Measurements from ENCODE around the gene MAPK4. TPM values are rescaled to one million over a fixed set of nuclear protein-coding genes. Genes with fewer than 3 reads are reported as not detected.
"Not testable (repeated sequence)": the region's sequence is repeated elsewhere in the genome, so short reads cannot be mapped to it uniquely, and the experiment has no call there.

Gene MAPK4
- total RNA-seq, 6 experiments from 2014 or later, result not detected

DNA sequence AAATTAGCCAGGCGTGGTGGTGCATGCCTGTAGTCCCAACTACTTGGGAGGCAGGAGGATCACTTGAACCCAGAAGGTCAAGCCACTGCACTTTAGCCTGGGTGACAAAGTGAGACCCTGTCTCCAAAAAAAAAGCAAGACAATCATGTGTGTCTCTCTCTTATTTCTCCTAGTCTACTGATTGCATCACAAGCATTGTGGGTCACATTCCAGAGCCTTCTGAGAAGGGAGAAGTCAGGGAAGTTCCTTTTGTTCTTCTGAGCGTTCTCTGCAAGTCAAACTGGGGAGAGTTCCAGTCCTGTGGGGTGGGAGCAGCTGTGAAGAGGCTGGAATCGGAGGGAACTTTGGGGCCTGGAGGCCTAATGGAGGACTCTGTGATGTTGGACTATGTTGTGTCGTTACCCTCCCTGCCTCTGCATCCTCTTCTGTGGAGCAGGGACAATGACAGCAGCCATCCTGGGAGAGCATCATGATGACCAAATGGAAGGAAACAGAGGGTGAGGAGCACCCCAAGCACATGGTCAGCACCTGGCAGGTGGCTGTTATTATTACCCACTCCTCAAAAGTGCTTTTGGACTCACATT is 144.6 kb downstream of the MAPK4 start:
- TF ChIP-seq, protein P1, sequence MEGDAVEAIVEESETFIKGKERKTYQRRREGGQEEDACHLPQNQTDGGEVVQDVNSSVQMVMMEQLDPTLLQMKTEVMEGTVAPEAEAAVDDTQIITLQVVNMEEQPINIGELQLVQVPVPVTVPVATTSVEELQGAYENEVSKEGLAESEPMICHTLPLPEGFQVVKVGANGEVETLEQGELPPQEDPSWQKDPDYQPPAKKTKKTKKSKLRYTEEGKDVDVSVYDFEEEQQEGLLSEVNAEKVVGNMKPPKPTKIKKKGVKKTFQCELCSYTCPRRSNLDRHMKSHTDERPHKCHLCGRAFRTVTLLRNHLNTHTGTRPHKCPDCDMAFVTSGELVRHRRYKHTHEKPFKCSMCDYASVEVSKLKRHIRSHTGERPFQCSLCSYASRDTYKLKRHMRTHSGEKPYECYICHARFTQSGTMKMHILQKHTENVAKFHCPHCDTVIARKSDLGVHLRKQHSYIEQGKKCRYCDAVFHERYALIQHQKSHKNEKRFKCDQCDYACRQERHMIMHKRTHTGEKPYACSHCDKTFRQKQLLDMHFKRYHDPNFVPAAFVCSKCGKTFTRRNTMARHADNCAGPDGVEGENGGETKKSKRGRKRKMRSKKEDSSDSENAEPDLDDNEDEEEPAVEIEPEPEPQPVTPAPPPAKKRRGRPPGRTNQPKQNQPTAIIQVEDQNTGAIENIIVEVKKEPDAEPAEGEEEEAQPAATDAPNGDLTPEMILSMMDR (IDR thresholded peaks at IDR 0.05), result no peak
- peaks cover 13% of the 10 kb centered on the region; the same call in 1 of the 2 replicates for H3K9me3 Mint-ChIP-seq
- no peaks in the 10 kb centered on the region for H3K4me1 Mint-ChIP-seq (ENCODE audit: low read depth)
- H3K4me3 Mint-ChIP-seq, result no peak overlapping the region
- H3K36me3 Mint-ChIP-seq (ENCODE audit: low read depth), result no peaks in the 10 kb centered on the region
- H3K27me3 Mint-ChIP-seq (ENCODE audit: insufficient read depth), result peaks cover 2% of the 10 kb centered on the region; the same call in 1 of the 2 replicates
- H3K27ac Mint-ChIP-seq, result no peak overlapping the region
- DNase-seq, result no peak

DNA sequence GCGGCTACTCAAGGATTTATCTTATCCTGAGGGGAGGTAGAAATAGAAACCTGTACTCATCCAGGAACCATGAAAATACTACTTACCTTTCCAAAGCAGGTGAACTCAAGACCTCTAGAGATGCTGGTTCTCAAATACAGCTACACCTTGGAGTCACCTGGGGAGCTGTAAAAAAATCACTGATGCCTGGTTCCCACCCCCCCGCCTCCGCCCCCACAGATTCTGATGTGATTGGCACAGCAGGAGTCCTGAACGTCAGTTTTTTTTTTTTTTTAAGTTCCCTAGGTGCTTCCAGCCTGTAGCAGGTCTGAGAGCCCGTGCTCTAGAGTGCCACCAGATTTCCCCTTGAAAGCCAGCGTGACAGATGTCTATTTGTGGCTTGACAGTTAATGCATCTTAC is 146.3 kb downstream of the MAPK4 start:
- Mint-ChIP-seq H3K27me3 (ENCODE audit: insufficient read depth) (no peaks in the 10 kb centered on the region; the same call in 1 of the 2 replicates), H3K4me3 (no peak overlapping the region)

DNA sequence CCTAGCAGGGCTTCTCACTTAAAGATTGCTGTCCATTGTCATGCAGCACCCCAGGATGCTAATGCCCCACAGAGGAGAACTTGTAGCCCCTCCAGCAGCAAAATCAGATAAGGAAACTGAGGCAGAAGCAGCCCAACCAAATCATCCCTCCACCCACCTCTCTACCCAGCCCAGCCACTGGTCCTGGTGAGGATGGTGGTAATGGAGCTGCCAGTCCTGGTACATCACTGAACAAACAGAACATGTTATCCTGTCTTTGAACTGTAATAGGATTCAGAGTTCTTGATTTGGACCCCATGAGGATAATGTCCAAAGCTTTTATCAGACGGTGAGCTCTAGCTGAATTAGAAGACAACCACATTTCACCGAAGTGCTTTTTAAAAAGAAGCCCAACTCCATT is 146.8 kb downstream of the MAPK4 start:
- H3K4me1 Mint-ChIP-seq (ENCODE audit: low read depth), result no peaks in the 10 kb centered on the region
- peaks cover 5% of the 10 kb centered on the region; the same call in 1 of the 2 replicates for H3K9me3 Mint-ChIP-seq
- no peaks in the 10 kb centered on the region for H3K36me3 Mint-ChIP-seq (ENCODE audit: low read depth)
- H3K27ac Mint-ChIP-seq, result no peak overlapping the region
- no peak for DNase-seq
- TF ChIP-seq, protein P1 (IDR thresholded peaks at IDR 0.05), result no peak
- no peak overlapping the region for H3K4me3 Mint-ChIP-seq
- H3K27me3 Mint-ChIP-seq (ENCODE audit: insufficient read depth), result no peaks in the 10 kb centered on the region; the same call in 1 of the 2 replicates

More for the DNA sequence above, 146.3 kb downstream of the MAPK4 start:
- no peak for DNase-seq
- no peaks in the 10 kb centered on the region for H3K36me3 Mint-ChIP-seq (ENCODE audit: low read depth)
- TF ChIP-seq, protein P1 (IDR thresholded peaks at IDR 0.05), result no peak
- H3K4me1 Mint-ChIP-seq (ENCODE audit: low read depth), result no peaks in the 10 kb centered on the region
- H3K9me3 Mint-ChIP-seq, result peaks cover 5% of the 10 kb centered on the region; the same call in 1 of the 2 replicates
- H3K27ac Mint-ChIP-seq, result no peak overlapping the region

DNA sequence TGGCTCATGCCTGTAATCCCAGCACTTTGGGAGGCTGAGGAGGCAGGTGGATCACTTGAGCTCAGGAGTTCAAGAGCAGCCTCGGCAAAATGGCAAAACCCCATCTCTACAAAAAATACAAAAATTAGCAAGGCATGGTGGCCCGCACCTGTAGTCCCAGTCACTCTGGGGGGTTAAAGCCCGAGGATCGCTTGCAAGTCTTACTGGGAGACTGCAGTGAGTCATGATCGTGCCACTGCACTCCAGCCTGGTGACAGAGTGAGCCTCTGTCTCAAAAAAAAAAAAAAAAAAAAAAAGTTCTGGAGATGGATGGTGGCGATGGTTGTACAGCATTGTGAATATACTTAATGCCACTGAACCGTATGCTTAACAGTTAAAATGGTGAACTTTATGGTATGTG is 147.4 kb downstream of the MAPK4 start:
- H3K4me1 Mint-ChIP-seq (ENCODE audit: low read depth); H3K36me3 Mint-ChIP-seq (ENCODE audit: low read depth); H3K4me3 Mint-ChIP-seq; DNase-seq; H3K9me3 Mint-ChIP-seq; H3K27ac Mint-ChIP-seq; H3K27me3 Mint-ChIP-seq (ENCODE audit: insufficient read depth): not testable (repeated sequence)

DNA sequence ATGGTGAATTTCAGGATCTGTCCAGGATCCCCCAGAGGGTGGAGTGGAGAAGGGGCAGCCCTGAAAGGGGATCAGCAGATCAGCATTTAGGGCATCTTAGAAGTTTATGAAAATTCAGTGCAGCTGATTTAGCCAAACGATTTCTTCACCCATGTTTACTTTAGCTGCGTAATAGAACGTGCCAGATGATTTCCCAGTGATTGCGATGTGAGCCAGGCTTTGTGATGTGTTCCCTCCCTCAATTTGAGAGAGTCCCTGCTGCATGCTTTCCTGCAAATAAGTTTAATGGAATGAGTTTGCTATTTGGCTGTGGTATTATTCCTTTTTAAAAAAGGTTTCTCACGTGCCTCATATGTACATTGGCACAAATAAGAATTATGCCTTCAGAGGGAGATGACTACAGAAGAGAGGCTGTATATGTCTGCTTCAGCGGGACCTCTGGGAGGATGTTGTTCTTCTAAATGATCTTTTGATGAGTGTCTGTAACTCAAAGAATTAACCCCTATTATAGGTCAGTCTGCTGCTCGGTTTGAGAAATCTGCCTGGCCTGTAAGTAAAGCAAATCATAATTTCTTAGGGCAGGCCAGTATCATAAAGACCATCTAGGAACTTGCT is 148.1 kb downstream of the MAPK4 start:
- H3K4me3 Mint-ChIP-seq, result no peak overlapping the region
- H3K27me3 Mint-ChIP-seq (ENCODE audit: insufficient read depth), result no peaks in the 10 kb centered on the region; the same call in 1 of the 2 replicates
- no peaks in the 10 kb centered on the region for H3K4me1 Mint-ChIP-seq (ENCODE audit: low read depth)
- no peak for DNase-seq
- peaks cover 5% of the 10 kb centered on the region; the same call in 1 of the 2 replicates for H3K9me3 Mint-ChIP-seq
- no peaks in the 10 kb centered on the region for H3K36me3 Mint-ChIP-seq (ENCODE audit: low read depth)
- TF ChIP-seq, protein P1 (IDR thresholded peaks at IDR 0.05), result no peak
- no peak overlapping the region for H3K27ac Mint-ChIP-seq

DNA sequence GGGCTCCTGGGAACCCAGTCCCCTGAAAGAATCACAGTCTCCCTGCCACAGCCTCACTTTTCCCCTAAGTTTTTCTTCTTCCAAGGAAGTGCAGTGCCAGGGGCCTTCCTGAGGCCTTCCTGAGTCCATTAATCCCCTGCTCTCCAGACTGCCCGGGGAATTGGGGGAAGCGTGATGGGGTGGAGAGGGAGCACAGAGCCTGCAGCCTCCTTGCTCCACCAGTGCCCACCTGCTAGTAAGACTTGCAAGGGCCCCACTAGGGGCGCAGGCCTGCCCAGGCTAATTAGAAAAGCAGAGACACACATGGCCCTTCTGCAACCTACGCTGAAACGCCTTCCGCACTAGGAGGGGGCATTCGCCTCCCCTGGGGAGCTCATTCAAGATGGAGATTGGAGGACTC is 149.3 kb downstream of the MAPK4 start:
- Mint-ChIP-seq H3K27ac (no peak overlapping the region), H3K9me3 (peaks cover 5% of the 10 kb centered on the region; the same call in 1 of the 2 replicates), H3K4me1 (ENCODE audit: low read depth) (no peaks in the 10 kb centered on the region), H3K36me3 (ENCODE audit: low read depth) (no peaks in the 10 kb centered on the region), H3K27me3 (ENCODE audit: insufficient read depth) (no peaks in the 10 kb centered on the region; the same call in 1 of the 2 replicates), H3K4me3 (no peak overlapping the region)
- TF ChIP-seq, protein P1 (IDR thresholded peaks at IDR 0.05), result no peak
- no peak for DNase-seq

Measured in HFFc6 (cell line).